ENCODE data around the gene SLC23A2.

Gene SLC23A2

GRCh38 chr20:4966826-4967751 lies 34.2 kb downstream of the SLC23A2 start (continued):
- TF ChIP-seq SP3 (tag by site-specific recombination; IDR thresholded peaks at IDR 0.05), result no peak
- TF ChIP-seq ZBTB44 (tag by site-specific recombination; IDR thresholded peaks at IDR 0.05), result no peak
- TF ChIP-seq REPIN1 (tag by site-specific recombination; IDR thresholded peaks at IDR 0.05; ENCODE audit: low read depth), result no peak

- Histone ChIP-seq H3K36me3 (ENCODE audit: control insufficient read depth in 2 of 2, insufficient read depth in 1 of 2, low read length in 2 of 2) (no peaks in the 10 kb centered on the region), H3K9me3 (ENCODE audit: control insufficient read depth, insufficient read depth, low read depth, low read length) (no peaks in the 10 kb centered on the region), H3K27ac (ENCODE audit: extremely low read depth, low read depth, low read length) (no peak overlapping the region), H3K4me3 (ENCODE audit: low read depth, low read length) (no peak overlapping the region), H3K4me1 (ENCODE audit: control insufficient read depth, insufficient read depth, low read length) (peaks cover 3% of the 10 kb centered on the region; the same call in 1 of the 2 replicates)
- CTCF ChIA-PET, result interaction anchor here (0.6 kb wide), 1 partner anchor 8 kb away, joined by 4 read pairs; no protein-coding TSS in a partner anchor
- TF ChIP-seq BCL11B (tag by site-specific recombination; IDR thresholded peaks at IDR 0.05; ENCODE audit: low read depth) (no peak), ZNF302 (tag by site-specific recombination; IDR thresholded peaks at IDR 0.05; ENCODE audit: low read depth) (no peak), ZBTB7A (tag by site-specific recombination; IDR thresholded peaks at IDR 0.05; ENCODE audit: low read depth) (no peak), ZNF221 (tag by site-specific recombination; IDR thresholded peaks at IDR 0.05; ENCODE audit: borderline replicate concordance) (no peak), MYNN (tag by site-specific recombination; IDR thresholded peaks at IDR 0.05; ENCODE audit: borderline replicate concordance) (no peak), ZNF843 (tag by site-specific recombination; IDR thresholded peaks at IDR 0.05) (no peak), ZNF837 (tag by site-specific recombination; IDR thresholded peaks at IDR 0.05) (no peak), TSHZ1 (tag by site-specific recombination; IDR thresholded peaks at IDR 0.05; ENCODE audit: borderline replicate concordance) (no peak), IKZF3 (tag by site-specific recombination; IDR thresholded peaks at IDR 0.05) (no peak), ZNF623 (tag by site-specific recombination; IDR thresholded peaks at IDR 0.05) (no peak), ZNF266 (tag by site-specific recombination; IDR thresholded peaks at IDR 0.05; ENCODE audit: low read depth) (no peak), ZNF624 (tag by site-specific recombination; IDR thresholded peaks at IDR 0.05) (no peak), ZNF239 (tag by site-specific recombination; IDR thresholded peaks at IDR 0.05) (no peak), ZNF501 (tag by site-specific recombination; IDR thresholded peaks at IDR 0.05) (no peak), PBX3 (CRISPR knock-in tag; IDR thresholded peaks at IDR 0.05) (no peak), ZBTB20 (tag by site-specific recombination; IDR thresholded peaks at IDR 0.05) (no peak), ZNF654 (tag by site-specific recombination; IDR thresholded peaks at IDR 0.05; ENCODE audit: low read depth) (no peak)
- POLR2A ChIA-PET, result no interaction called here
Observed at GRCh38 chr20:4962241-4962855, 39.0 kb downstream of the SLC23A2 start.

All from HEK293 (cell line).